Activated naive CD4-positive, alpha-beta T cell treated with anti-CD3 and anti-CD28 coated beads, Interleukin-2, amount 50 U/mL, for 72 hours (primary cell): ENCODE results near the gene KCNB1. TPM values are rescaled to one million over a fixed set of nuclear protein-coding genes. Genes with fewer than 3 reads are reported as not detected.
"Not testable (repeated sequence)": the region's sequence is repeated elsewhere in the genome, so short reads cannot be mapped to it uniquely, and the experiment has no call there.

ENCODE experiments used
- ATAC-seq, 2 donors: fragments of 150-1000 bp; cut with Tn5 transposase; 2 replicates each; pipeline ENCODE4 v1.10.0; 2021; ENCODE audit warnings: mild to moderate bottlenecking in 2 of 2, moderate library complexity in 2 of 2
- DNase-seq, 2 donors: peaks; one replicate each; pipeline ENCODE4 v3.0.0; 2021 to 2022; ENCODE audit warnings: low spot score in 2 of 2
- H3K27ac Mint-ChIP-seq, 2 donors: one replicate each; pipeline ENCODE4 v1.8.0; 2022; ENCODE audit warnings: mild to moderate bottlenecking in 2 of 2, mixed read lengths in 2 of 2
- H3K36me3 Mint-ChIP-seq, 2 donors: one replicate each; pipeline ENCODE4 v1.8.0; 2022; ENCODE audit warnings: mixed read lengths in 2 of 2
- H3K9me3 Mint-ChIP-seq, 2 donors: one replicate each; pipeline ENCODE4 v1.8.0; 2022; ENCODE audit warnings: mixed read lengths in 2 of 2
- total RNA-seq, 2 donors: library from RNA; stranded (reverse); gene quantifications; one replicate each; pipeline ENCODE4 v1.2.3, GENCODE V29; 2022

The KCNB1 gene
- total RNA-seq, 2 donors from 2014 or later, result not detected

- DNase-seq, result no peak
- Mint-ChIP-seq H3K36me3 (no peaks in the 10 kb centered on the region), H3K27ac (no peak overlapping the region), H3K9me3 (no peaks in the 10 kb centered on the region)
- no peak for ATAC-seq
These were observed 156.4 kb downstream of the KCNB1 start for GRCh38 chr20:49326026-49326425.

GRCh38 chr20:49324306-49324705 lies 158.2 kb downstream of the KCNB1 start:
- DNase-seq (no peak), ATAC-seq (no peak)
- no peaks in the 10 kb centered on the region for H3K36me3 Mint-ChIP-seq
- no peak overlapping the region for H3K27ac Mint-ChIP-seq
- no peaks in the 10 kb centered on the region for H3K9me3 Mint-ChIP-seq

- H3K36me3 Mint-ChIP-seq, result peaks cover 0 to 3% of the 10 kb centered on the region in 2 donors
- DNase-seq (no peak), ATAC-seq (peak; percentile 71 to 78)
- no peaks in the 10 kb centered on the region for H3K9me3 Mint-ChIP-seq
- no peak overlapping the region for H3K27ac Mint-ChIP-seq
These were observed 158.7 kb downstream of the KCNB1 start for GRCh38 chr20:49323622-49324238.

GRCh38 chr20:49320460-49320859 lies 162.0 kb downstream of the KCNB1 start:
- Mint-ChIP-seq H3K27ac (no peak overlapping the region), H3K36me3 (peaks cover 0 to 5% of the 10 kb centered on the region in 2 donors), H3K9me3 (no peaks in the 10 kb centered on the region)
- DNase-seq, result no peak
- no peak for ATAC-seq

- no peak for ATAC-seq
- Mint-ChIP-seq H3K9me3 (no peaks in the 10 kb centered on the region), H3K36me3 (peaks cover 0 to 5% of the 10 kb centered on the region in 2 donors), H3K27ac (no peak overlapping the region)
- no peak for DNase-seq
These were observed 163.2 kb downstream of the KCNB1 start for GRCh38 chr20:49319208-49319809.

GRCh38 chr20:49318430-49319207 lies 163.8 kb downstream of the KCNB1 start:
- Mint-ChIP-seq H3K9me3 (no peaks in the 10 kb centered on the region), H3K27ac (no peak overlapping the region), H3K36me3 (peaks cover 0 to 5% of the 10 kb centered on the region in 2 donors)
- DNase-seq (no peak), ATAC-seq (peak in 1 of 2 donors; percentile 51)

- no peaks in the 10 kb centered on the region for H3K9me3 Mint-ChIP-seq
- no peak overlapping the region for H3K27ac Mint-ChIP-seq
- no peak for DNase-seq
- peaks cover 0 to 5% of the 10 kb centered on the region in 2 donors for H3K36me3 Mint-ChIP-seq
- ATAC-seq, result peak in 1 of 2 donors; percentile 9
These were observed 164.4 kb downstream of the KCNB1 start for GRCh38 chr20:49318091-49318429.

- H3K36me3 Mint-ChIP-seq, result peaks cover 0 to 5% of the 10 kb centered on the region in 2 donors
- H3K27ac Mint-ChIP-seq, result no peak overlapping the region
- no peak for DNase-seq
- ATAC-seq, result no peak
- no peaks in the 10 kb centered on the region for H3K9me3 Mint-ChIP-seq
These were observed 165.8 kb downstream of the KCNB1 start for GRCh38 chr20:49316704-49317103.

- H3K36me3 Mint-ChIP-seq, result peaks cover 4 to 12% of the 10 kb centered on the region in 2 donors
- DNase-seq (no peak), ATAC-seq (no peak)
- peaks cover 0 to 6% of the 10 kb centered on the region in 2 donors for H3K9me3 Mint-ChIP-seq
- no peak overlapping the region for H3K27ac Mint-ChIP-seq
These were observed 166.9 kb downstream of the KCNB1 start for GRCh38 chr20:49315580-49315979.

GRCh38 chr20:49314052-49314451 lies 168.4 kb downstream of the KCNB1 start:
- ATAC-seq, H3K27ac Mint-ChIP-seq, DNase-seq: not testable (repeated sequence)
- peaks cover 4 to 12% of the 10 kb centered on the region in 2 donors for H3K9me3 Mint-ChIP-seq
- H3K36me3 Mint-ChIP-seq, result peaks cover 12 to 14% of the 10 kb centered on the region in 2 donors

Other genes with a start within 250 kb of the KCNB1 start
- gene ZNFX1, start 204.6 kb downstream of the KCNB1 start, total RNA-seq, result 10 to 100 TPM; 31.2 to 36.6 TPM
- 1 to 10 TPM in 1 of 2 donors, under 1 TPM in 1; 0.60 to 1.0 TPM for gene PTGIS, start 85.5 kb upstream of the KCNB1 start, total RNA-seq
- 10 to 100 TPM in 1 of 2 donors, 1 to 10 TPM in 1; 9.4 to 19.0 TPM for gene B4GALT5, start 231.2 kb upstream of the KCNB1 start, total RNA-seq